HG02759 (cell line): ENCODE measurements around the gene BUD23.
A peak's percentile ranks its signal among the peaks of the same experiment; 100 is the strongest.
"Not testable (repeated sequence)": the region's sequence is repeated elsewhere in the genome, so short reads cannot be mapped to it uniquely, and the experiment has no call there.

Experiments used
- ATAC-seq: cut with Tn5 transposase; IDR thresholded peaks from one replicate; pipeline ENCODE4 v1.9.1; 2021; ENCODE audit warnings: mild to moderate bottlenecking, moderate library complexity; ENCODE audit not compliant: unreplicated experiment

Gene BUD23

DNA sequence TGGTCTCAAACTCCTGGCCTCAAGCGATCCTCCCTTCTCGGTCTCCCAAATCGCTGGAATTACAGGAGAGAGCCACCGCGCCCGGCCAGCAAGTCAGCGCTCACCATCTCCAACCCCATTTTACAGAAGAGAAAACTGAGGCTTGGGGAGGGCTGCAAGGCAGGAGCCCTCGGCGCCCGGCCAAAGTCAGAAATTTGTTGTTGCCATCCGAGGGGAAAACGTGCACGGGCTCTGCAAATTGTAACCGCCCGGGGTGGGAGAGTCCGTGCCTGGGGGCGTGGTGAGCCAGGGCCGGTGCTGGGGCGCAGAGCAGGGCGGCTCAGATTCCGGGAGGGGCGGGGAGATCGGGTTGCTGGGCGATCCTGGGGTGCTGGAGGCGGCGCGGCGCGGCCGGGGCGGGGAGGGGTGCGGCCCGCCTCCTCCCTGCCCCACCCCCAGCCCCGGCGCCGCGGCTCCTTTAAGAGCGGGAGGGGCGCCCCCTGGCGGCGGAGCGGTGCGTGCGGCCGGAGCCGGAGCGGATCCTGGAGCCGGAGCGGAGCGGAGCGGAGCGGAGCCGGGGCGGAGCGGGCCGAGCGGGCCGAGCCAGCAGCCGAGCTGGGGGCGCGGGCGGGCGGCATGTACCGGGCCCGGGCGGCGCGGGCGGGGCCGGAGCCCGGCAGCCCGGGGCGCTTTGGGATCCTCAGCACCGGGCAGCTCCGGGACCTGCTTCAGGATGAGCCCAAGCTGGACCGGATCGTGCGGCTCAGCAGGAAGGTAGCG lies 15.9 kb upstream of the BUD23 start, which contains the start of gene VPS37D:
Gene VPS37D, plus strand, starts transcription at position 488 of the 759 bp plus-strand sequence. Its CDS starts 128 bp downstream, at position 616.
- peak; percentile 95 for ATAC-seq

GRCh38 chr7:73668103-73668885 lies 15.1 kb upstream of the BUD23 start:
- peak; percentile 12 for ATAC-seq

DNA sequence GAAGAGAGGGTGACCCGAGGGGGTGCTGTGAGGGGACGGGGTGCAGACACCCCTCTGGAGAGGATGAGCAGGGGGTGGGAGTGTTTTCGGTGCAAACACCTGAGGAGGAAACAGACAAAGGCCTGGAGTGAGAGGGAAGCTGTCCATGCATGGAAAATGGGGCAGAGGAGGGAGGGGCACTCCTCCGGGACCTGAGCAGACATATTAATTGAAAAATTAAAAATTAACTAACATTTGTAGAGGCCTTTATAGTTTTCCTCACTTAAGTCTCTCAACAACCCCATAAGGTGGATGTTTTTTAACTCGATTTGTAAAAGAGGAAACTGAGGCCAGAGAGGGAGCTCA lies 14.5 kb upstream of the BUD23 start:
- ATAC-seq: no peak

DNA sequence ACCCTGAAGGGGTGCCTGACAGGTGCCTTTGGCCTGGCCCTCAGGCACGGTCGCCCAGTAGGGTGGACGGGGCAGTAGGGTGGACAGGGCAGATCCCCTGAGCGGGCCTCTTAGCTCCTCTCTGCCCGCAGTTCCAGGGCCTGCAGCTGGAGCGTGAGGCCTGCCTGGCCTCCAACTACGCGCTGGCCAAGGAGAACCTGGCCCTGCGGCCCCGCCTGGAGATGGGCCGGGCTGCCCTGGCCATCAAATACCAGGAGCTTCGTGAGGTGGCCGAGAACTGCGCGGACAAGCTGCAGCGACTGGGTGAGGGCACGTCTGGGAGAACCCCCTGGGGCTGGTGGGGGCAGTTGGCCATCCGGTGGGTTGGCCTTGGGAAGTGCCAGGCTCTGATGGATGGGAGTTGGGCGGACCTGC lies 14.1 kb upstream of the BUD23 start:
- no peak for ATAC-seq

DNA sequence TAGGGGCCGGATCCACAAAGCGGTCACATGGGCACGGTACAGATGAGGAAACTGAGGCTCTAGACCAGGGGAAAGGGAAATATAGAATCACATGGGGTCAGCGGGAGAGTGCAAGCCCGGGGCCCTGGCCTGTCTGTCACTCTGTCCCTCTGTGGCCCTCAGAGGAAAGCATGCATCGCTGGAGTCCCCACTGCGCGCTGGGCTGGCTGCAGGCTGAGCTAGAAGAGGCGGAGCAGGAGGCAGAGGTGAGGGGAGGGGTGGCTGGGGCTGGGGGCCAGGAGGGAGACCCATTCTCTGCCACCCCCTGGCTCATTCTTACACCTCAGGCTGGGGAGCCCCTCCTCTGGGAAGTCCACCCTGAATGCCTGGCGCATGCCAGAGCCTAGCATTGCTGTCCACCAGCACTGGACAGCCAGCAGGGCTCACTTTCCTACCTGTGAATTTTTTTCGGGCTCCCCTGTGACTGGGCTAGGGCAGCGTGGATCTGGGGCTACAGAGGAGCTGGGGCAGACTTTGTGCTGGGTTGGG lies 13.5 kb upstream of the BUD23 start:
- no peak for ATAC-seq

GRCh38 chr7:73671322-73671661 lies 12.1 kb upstream of the BUD23 start:
- ATAC-seq: no peak

- ATAC-seq: no peak
Measured at GRCh38 chr7:73671857-73672445, 11.4 kb upstream of the BUD23 start.

GRCh38 chr7:73674468-73675124 lies 8.8 kb upstream of the BUD23 start:
- no peak for ATAC-seq

GRCh38 chr7:73676062-73676461 lies 7.3 kb upstream of the BUD23 start:
- not testable (repeated sequence) for ATAC-seq

GRCh38 chr7:73678862-73679261 lies 4.5 kb upstream of the BUD23 start:
- no peak for ATAC-seq

DNA sequence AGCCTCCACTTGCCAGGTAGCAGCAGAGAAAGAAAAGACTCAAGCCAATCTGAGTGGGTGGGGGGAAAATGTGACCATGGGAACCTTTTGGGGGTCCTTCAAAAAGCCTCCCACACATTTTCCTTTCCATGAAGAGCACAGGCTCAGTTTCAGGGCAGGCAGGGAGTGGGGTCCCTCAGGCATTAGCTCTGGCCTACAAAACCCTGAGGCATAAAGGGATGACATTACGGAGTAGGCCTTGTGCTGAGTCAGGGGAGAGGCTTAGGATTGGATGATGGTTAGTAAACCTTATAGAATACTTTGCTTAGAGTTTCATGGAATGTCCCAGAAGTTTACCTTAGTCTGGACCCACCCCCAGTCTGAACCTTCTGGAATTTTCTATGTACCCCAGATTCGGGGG lies 3.7 kb upstream of the BUD23 start:
- no peak for ATAC-seq

DNA sequence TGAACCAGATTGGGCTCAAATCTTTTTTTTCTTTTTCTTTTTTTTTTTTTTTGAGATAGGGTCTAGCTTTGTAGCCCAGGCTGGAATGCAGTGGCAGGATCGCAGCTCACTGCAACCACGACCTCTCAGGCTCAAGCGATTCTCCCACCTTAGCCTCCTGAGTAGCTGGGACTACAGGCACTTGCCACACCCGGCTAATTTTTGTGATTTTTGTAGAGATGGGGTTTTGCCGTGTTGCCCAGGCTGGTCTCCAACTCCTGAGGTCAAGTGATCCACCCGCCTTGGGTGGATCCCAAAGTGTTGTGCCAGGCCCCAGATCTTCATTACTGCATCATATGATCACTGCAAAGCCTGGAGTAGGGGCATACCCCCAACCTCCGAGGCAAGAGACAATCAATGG lies 2.9 kb upstream of the BUD23 start:
- ATAC-seq: no peak

DNA sequence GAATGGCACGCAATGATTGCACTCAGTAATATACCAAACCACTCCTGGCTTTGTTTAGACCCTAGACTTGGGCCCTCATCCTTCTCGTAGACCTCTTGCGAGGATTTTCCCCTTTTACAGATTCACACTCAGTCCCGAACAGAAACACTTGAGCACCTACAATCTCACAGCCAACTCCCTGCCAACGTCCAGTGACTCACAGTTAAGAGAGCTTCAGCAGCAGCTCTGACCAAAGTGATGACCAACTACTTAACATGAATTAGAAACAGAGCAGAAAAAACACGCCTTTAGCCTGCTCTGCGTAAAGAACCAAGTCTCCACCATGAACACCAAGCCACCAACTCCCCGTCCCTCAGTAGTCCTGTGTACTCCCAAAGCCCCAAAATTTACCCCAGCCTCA lies 2.4 kb upstream of the BUD23 start:
- ATAC-seq: no peak

DNA sequence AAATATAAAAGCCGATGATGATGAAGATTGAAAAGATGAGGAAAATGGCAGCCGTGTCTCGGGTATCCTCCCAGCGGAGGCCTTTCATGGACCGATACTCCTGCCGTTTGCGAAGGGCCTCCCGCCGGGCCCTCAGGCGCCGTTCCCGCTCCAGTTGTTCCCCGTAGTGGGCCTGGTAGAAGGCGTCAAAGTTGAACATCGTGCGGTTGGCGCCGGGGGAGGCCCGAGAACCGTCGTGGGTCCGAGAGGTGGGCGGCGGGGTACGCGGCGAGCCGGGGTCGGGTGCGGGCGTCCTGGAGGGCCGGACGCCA lies 697 bp upstream of the BUD23 start:
- peak; percentile 15 for ATAC-seq

GRCh38 chr7:73683788-73684693 lies 644 bp downstream of the BUD23 start:
- peak; percentile 14 for ATAC-seq

- ATAC-seq: no peak
Measured at GRCh38 chr7:73685311-73685710, 1.9 kb downstream of the BUD23 start.

GRCh38 chr7:73688288-73688687 lies 4.9 kb downstream of the BUD23 start:
- ATAC-seq: no peak

DNA sequence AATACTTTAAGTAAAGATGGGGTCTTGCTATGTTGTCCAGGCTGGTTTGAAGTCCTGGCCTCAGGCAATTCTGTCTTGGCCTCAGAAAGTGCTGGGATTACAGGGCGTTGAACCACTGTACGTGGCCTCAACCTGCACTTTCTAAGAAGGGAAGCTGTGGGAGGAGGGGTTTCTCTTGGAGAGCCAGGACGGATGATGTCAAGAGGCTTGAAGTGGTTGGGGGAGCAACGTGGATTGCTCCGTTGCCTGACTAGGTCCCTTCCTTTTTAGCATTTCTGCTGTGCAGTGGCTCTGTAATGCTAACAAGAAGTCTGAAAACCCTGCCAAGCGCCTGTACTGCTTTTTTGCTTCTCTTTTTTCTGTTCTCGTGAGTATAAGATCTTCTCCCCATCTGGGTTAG lies 7.2 kb downstream of the BUD23 start:
- no peak for ATAC-seq

- no peak for ATAC-seq
Measured at GRCh38 chr7:73696372-73696771, 13.0 kb downstream of the BUD23 start.

GRCh38 chr7:73698410-73698809 lies 15.0 kb downstream of the BUD23 start:
- no peak for ATAC-seq
